ENCODE data around the gene DNM1L. TPM values are rescaled to one million over a fixed set of nuclear protein-coding genes. Genes with fewer than 3 reads are reported as not detected.

The DNM1L gene
- 65.6 and 115 TPM in 2 replicates for total RNA-seq

GRCh38 chr12:32679091-32679919 lies at the start of gene DNM1L:
Gene DNM1L, plus strand, starts transcription at chr12:32679301. Its CDS starts 63 bp downstream, at chr12:32679364.

DNA sequence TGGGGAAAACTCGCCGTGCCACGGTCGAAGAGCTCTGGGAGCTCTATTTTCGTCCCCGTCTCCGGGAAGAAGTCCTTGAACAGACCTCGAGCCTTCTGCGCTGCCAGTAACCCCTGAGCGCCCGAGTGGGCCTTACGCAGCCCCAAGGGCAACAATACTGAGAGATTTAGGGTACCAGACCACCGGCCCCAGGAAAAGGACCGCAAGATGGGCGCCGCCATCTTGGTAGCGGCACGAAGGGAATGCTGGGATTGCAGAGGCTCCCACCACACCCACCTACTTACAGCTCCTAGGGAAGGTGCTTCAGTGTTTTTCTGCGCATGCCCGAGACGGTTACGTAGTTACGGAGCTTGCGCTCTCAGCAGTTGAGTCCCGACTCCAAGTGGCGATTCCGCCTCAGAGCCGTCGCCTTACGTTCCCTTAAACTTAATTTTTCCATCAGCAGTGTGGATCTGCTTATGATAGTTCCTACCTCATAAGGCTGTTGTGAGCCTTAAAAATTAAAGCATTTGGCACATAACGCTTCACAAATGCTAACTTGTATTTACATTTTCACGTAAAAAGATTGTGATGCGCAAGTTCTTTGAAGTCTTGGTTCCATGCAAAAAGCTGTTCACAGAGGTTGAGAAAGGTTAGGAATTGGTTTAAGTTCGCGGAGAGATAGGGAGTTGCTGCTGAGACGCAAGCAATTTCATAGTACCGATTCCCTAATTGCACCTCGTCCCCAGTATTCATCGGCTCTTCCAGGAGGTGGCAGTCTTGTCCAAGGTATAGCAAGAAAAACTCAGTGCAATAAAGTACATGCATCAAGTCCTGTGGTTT lies 76.8 kb downstream of the DNM1L start, which contains the start of gene YARS2:
TSS of gene YARS2 (minus strand) at position 244 of the 822 bp plus-strand sequence. CDS start at position 221, 23 bp downstream.

Other genes starting within 250 kb of the DNM1L start
- 30.1 and 42.0 TPM in 2 replicates for gene YARS2, start 76.6 kb downstream of the DNM1L start, total RNA-seq
- 0.32 and 40.6 TPM in 2 replicates for gene PKP2, start 217.5 kb downstream of the DNM1L start, total RNA-seq